ENCODE data around the gene MFAP2. TPM values are rescaled to one million over a fixed set of nuclear protein-coding genes. Genes with fewer than 3 reads are reported as not detected.
"Not testable (repeated sequence)": the region's sequence is repeated elsewhere in the genome, so short reads cannot be mapped to it uniquely, and the experiment has no call there.

The MFAP2 gene
- total and polyA plus RNA-seq, 3 donors from 2014 or later: 7.9 to 22.0 (median 18.7) TPM

DNA sequence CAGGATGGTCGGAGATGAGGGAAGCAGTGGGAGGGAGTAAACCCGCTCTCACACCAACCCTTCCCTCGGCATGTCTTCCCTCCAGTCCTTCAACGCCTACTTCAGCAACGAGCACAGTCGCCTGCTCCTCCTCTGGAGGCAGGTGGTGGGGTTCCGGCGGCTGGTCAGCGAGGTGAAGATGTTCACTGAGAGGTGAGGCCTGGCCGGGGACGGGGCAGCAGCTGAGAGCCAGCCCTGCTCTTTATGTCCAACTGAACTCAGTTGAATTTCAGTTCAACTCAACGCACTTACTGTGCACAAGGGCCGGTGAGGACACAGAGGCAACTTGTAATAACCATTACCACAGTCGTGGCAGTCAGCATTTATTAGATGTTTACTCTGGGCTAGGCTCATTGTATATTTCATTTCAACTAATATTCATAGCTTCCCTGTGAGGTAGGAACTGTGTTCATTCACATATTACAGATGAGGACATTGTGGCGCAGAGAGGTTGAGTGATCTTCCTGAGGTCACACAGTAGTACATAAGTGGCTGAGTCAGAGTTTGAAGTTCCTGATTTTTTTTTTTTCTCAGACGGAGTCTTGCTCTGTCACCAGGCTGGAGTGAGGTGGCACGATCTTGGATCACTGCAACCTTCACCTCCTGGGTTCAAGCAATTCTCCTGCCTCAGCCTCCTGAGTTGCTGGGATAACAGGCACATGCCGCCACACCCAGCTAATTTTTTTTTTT is 49.0 kb downstream of the MFAP2 start:
- H3K27me3 ChIP-seq; H3K27ac ChIP-seq; H3K4me1 ChIP-seq; H3K9me3 ChIP-seq; H3K36me3 ChIP-seq (ENCODE audit: low read depth, missing control alignments); intact Hi-C loops (cut with DNase I; ENCODE audit: low total_unique reads); DNase-seq; H3K4me3 ChIP-seq: not testable (repeated sequence)
- WGBS, 2 donors: 86 to 91% methylated on average over 18 of the region's 18 CpGs

DNA sequence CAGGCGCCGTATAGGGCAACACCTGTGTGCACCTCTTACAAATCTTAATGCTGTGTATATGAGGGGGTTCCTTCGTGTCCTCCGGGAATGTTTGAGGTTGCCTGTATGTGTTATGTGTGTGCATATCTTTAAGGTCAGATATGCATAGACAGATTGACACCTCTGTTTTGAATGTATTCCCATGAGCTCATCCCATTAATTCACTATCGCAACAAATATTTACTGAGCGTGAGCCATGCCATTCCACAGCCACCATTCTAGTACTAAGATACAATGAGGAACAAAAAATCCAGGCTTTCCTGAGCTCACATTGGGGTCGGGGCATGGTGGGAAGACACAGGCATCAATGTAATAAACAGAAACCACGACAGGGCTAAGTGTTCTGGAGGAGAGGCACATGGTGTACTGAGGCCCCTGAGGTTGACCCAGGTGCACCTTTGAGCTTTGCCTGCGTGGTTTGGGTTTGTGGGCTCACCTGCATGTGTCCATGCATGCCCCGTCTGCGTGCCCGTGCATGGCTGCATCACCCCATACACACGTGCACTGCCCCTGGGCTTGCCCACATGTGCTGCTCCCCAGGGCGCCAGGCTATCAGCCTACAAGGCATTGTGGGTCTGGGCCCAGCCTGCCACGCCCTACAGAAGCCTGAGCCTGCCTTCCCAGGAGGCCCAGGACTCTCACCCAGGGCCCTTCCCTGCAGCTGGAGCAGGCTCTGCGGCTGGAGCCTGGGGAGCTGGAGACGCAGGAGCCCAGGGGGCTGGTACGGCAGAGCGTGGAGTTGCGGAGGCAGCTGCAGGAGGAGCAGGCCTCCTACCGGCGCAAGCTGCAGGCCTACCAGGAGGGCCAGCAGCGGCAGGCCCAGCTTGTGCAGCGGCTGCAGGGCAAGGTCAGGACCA is 51.0 kb downstream of the MFAP2 start:
- H3K36me3 ChIP-seq (ENCODE audit: low read depth, missing control alignments); H3K9me3 ChIP-seq; intact Hi-C loops (cut with DNase I; ENCODE audit: low total_unique reads); H3K4me1 ChIP-seq; H3K27me3 ChIP-seq; DNase-seq; H3K4me3 ChIP-seq; H3K27ac ChIP-seq: not testable (repeated sequence)
- 90 to 94% methylated on average over 24 of the region's 24 CpGs for WGBS, 2 donors

DNA sequence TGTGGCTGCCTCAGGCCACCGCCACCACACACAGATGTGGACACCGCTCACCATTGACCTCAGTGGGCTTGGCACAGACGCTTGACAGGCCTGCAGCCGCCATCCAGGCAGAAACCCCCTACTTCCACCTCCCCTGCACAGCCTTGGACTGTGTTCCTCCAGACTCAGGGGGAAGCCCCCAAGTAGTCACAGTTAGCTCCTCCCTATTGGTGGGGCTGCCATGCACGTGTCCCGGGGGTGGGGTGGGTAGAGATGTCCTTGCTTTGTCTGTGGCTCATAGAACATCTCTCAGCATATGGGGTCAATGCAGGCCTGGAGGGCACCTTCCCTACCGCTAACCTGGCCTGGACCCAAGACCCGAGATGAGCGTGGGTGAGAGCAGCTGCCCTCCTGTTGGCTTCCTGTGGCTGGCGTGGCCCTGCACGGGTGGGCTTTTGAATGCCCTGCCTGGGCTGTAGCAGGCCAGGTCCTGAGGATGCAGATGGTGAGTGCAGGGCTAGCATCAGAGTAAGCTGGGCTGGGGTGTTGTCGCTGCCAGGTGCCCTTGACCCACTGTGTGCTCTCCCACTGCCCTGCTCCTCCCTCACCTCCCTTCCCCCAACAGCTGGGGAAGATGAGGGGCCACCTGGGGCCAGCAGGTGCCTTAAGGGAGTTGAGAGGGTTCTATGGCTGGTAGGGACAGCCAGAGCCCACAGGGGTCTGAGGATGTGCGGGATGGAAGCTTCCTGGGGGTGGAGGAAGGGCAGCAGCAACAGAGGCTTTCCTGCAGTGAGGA is 52.5 kb downstream of the MFAP2 start:
- no peak overlapping the region for H3K27ac ChIP-seq
- intact Hi-C loops (cut with DNase I; ENCODE audit: low total_unique reads): no loop called here
- H3K4me3 ChIP-seq: no peak overlapping the region
- no peaks in the 10 kb centered on the region for H3K36me3 ChIP-seq (ENCODE audit: low read depth, missing control alignments)
- DNase-seq: no peak
- WGBS, 2 donors: 77 to 79% methylated on average over 11 to 13 of the region's 13 CpGs
- H3K9me3 ChIP-seq: no peaks in the 10 kb centered on the region
- TF ChIP-seq POLR2A (IDR thresholded peaks at IDR 0.05): no peak
- TF ChIP-seq, protein P1, sequence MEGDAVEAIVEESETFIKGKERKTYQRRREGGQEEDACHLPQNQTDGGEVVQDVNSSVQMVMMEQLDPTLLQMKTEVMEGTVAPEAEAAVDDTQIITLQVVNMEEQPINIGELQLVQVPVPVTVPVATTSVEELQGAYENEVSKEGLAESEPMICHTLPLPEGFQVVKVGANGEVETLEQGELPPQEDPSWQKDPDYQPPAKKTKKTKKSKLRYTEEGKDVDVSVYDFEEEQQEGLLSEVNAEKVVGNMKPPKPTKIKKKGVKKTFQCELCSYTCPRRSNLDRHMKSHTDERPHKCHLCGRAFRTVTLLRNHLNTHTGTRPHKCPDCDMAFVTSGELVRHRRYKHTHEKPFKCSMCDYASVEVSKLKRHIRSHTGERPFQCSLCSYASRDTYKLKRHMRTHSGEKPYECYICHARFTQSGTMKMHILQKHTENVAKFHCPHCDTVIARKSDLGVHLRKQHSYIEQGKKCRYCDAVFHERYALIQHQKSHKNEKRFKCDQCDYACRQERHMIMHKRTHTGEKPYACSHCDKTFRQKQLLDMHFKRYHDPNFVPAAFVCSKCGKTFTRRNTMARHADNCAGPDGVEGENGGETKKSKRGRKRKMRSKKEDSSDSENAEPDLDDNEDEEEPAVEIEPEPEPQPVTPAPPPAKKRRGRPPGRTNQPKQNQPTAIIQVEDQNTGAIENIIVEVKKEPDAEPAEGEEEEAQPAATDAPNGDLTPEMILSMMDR (IDR thresholded peaks at IDR 0.05): no peak
- H3K27me3 ChIP-seq: no peaks in the 10 kb centered on the region
- H3K4me1 ChIP-seq: no peaks in the 10 kb centered on the region

DNA sequence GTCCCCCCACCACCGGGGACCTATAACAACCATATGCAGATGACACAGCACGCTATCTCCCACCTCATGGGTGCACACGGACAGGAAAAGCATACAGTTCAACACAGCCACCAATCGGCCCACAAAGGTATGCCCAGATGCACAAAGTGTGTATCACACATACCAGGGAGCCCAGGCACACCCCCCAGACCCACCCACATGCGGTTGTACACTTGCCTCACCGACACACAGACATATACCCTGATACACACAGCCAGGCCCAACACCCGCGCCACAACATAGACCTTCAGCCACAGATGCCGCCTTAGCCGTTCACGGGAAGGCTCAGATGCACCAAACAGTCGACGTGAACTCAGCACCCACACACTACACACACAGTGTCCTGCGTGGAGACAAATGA is 53.2 kb downstream of the MFAP2 start:
- Histone ChIP-seq H3K4me1 (no peaks in the 10 kb centered on the region), H3K4me3 (no peak overlapping the region), H3K9me3 (no peaks in the 10 kb centered on the region), H3K36me3 (ENCODE audit: low read depth, missing control alignments) (no peaks in the 10 kb centered on the region), H3K27me3 (no peaks in the 10 kb centered on the region), H3K27ac (no peak overlapping the region)
- intact Hi-C loops (cut with DNase I; ENCODE audit: low total_unique reads): no loop called here
- WGBS, 2 donors: 82 to 85% methylated on average over 14 of the region's 14 CpGs
- no peak for DNase-seq
- TF ChIP-seq POLR2A (IDR thresholded peaks at IDR 0.05): no peak
- TF ChIP-seq, protein P1 (IDR thresholded peaks at IDR 0.05): no peak

DNA sequence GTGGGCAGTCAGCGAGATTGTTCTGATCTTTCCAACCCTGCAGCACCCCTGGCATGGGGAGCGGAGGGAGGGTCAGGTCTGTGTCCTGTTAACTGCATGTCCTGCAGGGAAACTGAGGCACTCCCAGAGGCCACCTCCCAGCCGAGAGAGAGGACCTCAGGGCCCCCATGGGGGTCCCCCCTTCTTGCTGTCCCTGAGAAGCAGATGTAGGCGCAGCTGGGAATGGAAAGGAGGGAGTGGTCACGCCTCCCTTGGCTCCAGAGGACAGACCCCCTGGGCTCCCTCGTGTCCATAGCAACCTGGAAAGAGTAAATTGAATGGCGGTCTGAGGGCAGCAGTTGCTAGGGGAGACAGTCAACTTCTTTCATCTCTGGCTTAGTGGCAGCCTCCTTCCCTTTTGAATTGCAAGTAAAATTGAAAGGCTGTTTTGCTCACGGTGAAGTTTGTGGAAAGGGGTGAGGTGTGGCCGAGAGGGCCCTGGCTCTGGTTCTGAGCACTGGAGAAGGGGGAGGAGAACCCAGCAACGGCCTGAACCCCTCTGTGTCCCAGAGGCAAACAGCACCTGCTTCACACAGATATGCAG is 53.8 kb downstream of the MFAP2 start:
- H3K27ac ChIP-seq: no peak overlapping the region
- no peaks in the 10 kb centered on the region for H3K9me3 ChIP-seq
- intact Hi-C loops (cut with DNase I; ENCODE audit: low total_unique reads): no loop called here
- no peaks in the 10 kb centered on the region for H3K4me1 ChIP-seq
- 74 to 81% methylated on average over 10 of the region's 10 CpGs for WGBS, 2 donors
- no peak for TF ChIP-seq POLR2A (IDR thresholded peaks at IDR 0.05)
- TF ChIP-seq, protein P1 (IDR thresholded peaks at IDR 0.05): no peak
- no peak overlapping the region for H3K4me3 ChIP-seq
- H3K36me3 ChIP-seq (ENCODE audit: low read depth, missing control alignments): no peaks in the 10 kb centered on the region
- H3K27me3 ChIP-seq: no peaks in the 10 kb centered on the region
- no peak for DNase-seq
